Upper lobe of left lung (tissue), 6 donors: ENCODE results near the gene CTNNAL1. TPM values are rescaled to one million over a fixed set of nuclear protein-coding genes. Genes with fewer than 3 reads are reported as not detected.

Experiments
- ATAC-seq, 2 donors: fragments of 200-7000 bp; cut with Tn5 transposase; one replicate each; pipeline ENCODE4 v1.9.1; 2022; ENCODE audit warnings: mild to moderate bottlenecking in 2 of 2, moderate library complexity in 2 of 2; ENCODE audit not compliant: low FRiP score in 2 of 2
- DNase-seq, 2 donors: peaks; one replicate each; pipeline ENCODE4 v3.0.0-alpha.2; 2019 to 2020
- H3K27ac ChIP-seq, 4 donors: fragments of 200-600 bp; sonication (generic); one replicate each; pipeline ENCODE4 v1.5.1; 2016 to 2019
- H3K27me3 ChIP-seq, 4 donors: fragments of 200-600 bp; sonication (generic); one replicate each; pipeline ENCODE4 v1.5.1; 2017 to 2019
- H3K36me3 ChIP-seq, 4 donors: fragments of 200-600 bp; sonication (generic); one replicate each; pipeline ENCODE4 v1.5.1; 2016 to 2019
- H3K4me1 ChIP-seq, 4 donors: fragments of 200-600 bp; sonication (generic); one replicate each; pipeline ENCODE4 v1.5.1; 2018 to 2019
- H3K4me3 ChIP-seq, 4 donors: fragments of 200-600 bp; sonication (generic); one replicate each; pipeline ENCODE4 v1.5.1; 2017 to 2019; ENCODE audit warnings: mild to moderate bottlenecking in 2 of 4, moderate library complexity in 1 of 4
- H3K9me3 ChIP-seq, 4 donors: fragments of 200-600 bp; sonication (generic); one replicate each; pipeline ENCODE4 v1.5.1; 2018 to 2019
- CTCF ChIP-seq, 6 experiments: fragments of 450-650 bp in 4 of 6; fragments of 200-600 bp in 2 of 6; sonication (generic) in 2 of 6; IDR thresholded peaks; one replicate each; pipeline ENCODE4 v1.5.1; 2016 to 2019; ENCODE audit warnings: antibody characterized with exemption in 6 of 6
- EP300 ChIP-seq, 4 donors: sonication (generic); formaldehyde crosslinking; IDR thresholded peaks; one replicate each; pipeline ENCODE4 v1.5.1; 2017; ENCODE audit warnings: antibody characterized with exemption in 4 of 4, control low read depth in 2 of 4
- POLR2A ChIP-seq, 4 donors: fragments of 450-650 bp; IDR thresholded peaks; one replicate each; pipeline ENCODE4 v1.5.1; 2016 to 2017; ENCODE audit warnings: antibody characterized with exemption in 4 of 4, mild to moderate bottlenecking in 2 of 4
- POLR2AphosphoS5 ChIP-seq, 2 donors: sonication (generic); formaldehyde crosslinking; IDR thresholded peaks; one replicate each; pipeline ENCODE4 v1.5.1; 2017; ENCODE audit warnings: antibody characterized with exemption in 2 of 2
- WGBS, 2 donors: methylation state at CpG; one replicate each; pipeline ENCODE4 v1.1.5; 2017 to 2018; 5-methylcytosine and 5-hydroxymethylcytosine counted together
- total RNA-seq, 6 donors: library from RNA; depleted of rRNA in 4 of 6; stranded (reverse); fragments of >200 nt in 4 of 6; gene quantifications; one replicate each; pipeline versions ENCODE4 v1.1.0 to v1.2.1, GENCODE V29; 2016 to 2021
- donor health status: DM: no; HTN: no; CAD: no; lungs with moderate emphysema.
- donor health status: DM: no; HTN: yes; CAD: no; lungs with severe emphysema.

Gene CTNNAL1
- total RNA-seq, 6 donors from 2014 or later: 10.5 to 59.6 (median 25.9) TPM

DNA sequence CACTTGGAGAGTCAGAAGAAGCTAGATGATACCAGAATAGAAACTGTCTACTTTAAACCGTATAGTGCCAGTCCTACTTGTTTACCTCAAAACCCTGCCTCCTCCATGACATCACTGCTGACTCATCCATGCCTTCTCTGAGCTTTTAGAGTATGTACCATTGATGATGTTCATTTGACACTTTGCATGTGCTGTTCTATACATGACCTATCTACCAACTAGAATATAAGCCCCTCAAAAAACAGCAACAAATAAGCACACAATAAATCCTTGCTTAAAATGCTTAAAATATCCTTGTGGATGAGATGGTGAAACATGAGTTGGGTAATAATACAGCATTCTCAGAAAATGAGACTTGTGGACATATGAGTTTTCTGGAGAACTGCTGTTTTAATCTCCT lies 2.6 kb downstream of the CTNNAL1 start:
- Histone ChIP-seq H3K36me3 (no peaks in the 10 kb centered on the region), H3K27ac (peak overlapping the region in 3 of 4 donors; percentile 26 to 98 (median 94)), H3K4me3 (no peak overlapping the region), H3K9me3 (no peaks in the 10 kb centered on the region), H3K4me1 (peaks cover 22 to 44% (median 32%) of the 10 kb centered on the region in 4 donors), H3K27me3 (no peaks in the 10 kb centered on the region)
- TF ChIP-seq CTCF (IDR thresholded peaks at IDR 0.05) (no peak), EP300 (IDR thresholded peaks at IDR 0.05) (no peak), POLR2A (IDR thresholded peaks at IDR 0.05) (no peak), POLR2AphosphoS5 (IDR thresholded peaks at IDR 0.05) (peak in 1 of 2 donors; percentile 38)
- peak in 1 of 2 donors; percentile 52 for DNase-seq
- no peak for ATAC-seq
- 13 to 19% methylated on average over 1 of the region's 1 CpG for WGBS, 2 donors

- DNase-seq: no peak
- Histone ChIP-seq H3K9me3 (peaks cover 0 to 8% (median 5%) of the 10 kb centered on the region in 4 donors), H3K4me1 (peaks cover 0 to 11% (median 2%) of the 10 kb centered on the region in 4 donors), H3K27me3 (no peaks in the 10 kb centered on the region), H3K4me3 (no peak overlapping the region), H3K36me3 (no peaks in the 10 kb centered on the region), H3K27ac (peak overlapping the region in 1 of 4 donors; percentile 31)
- no peak for ATAC-seq
- WGBS, 2 donors: 58 to 66% methylated on average over 3 of the region's 3 CpGs
- TF ChIP-seq POLR2AphosphoS5 (IDR thresholded peaks at IDR 0.05) (no peak), EP300 (IDR thresholded peaks at IDR 0.05) (no peak), CTCF (IDR thresholded peaks at IDR 0.05) (no peak), POLR2A (IDR thresholded peaks at IDR 0.05) (no peak)
Observed at GRCh38 chr9:109005678-109006077, 7.6 kb downstream of the CTNNAL1 start.

- no peaks in the 10 kb centered on the region for H3K36me3 ChIP-seq
- 94 to 95% methylated on average over 2 of the region's 2 CpGs for WGBS, 2 donors
- TF ChIP-seq CTCF (IDR thresholded peaks at IDR 0.05) (no peak), POLR2AphosphoS5 (IDR thresholded peaks at IDR 0.05) (no peak), EP300 (IDR thresholded peaks at IDR 0.05) (no peak), POLR2A (IDR thresholded peaks at IDR 0.05) (no peak)
- no peak overlapping the region for H3K4me3 ChIP-seq
- H3K27me3 ChIP-seq: no peaks in the 10 kb centered on the region
- no peak for ATAC-seq
- H3K9me3 ChIP-seq: peaks cover 0 to 8% (median 5%) of the 10 kb centered on the region in 4 donors
- no peak overlapping the region for H3K27ac ChIP-seq
- no peak for DNase-seq
- H3K4me1 ChIP-seq: peaks cover 0 to 3% (median 0%) of the 10 kb centered on the region in 4 donors
Observed at GRCh38 chr9:109003116-109003515, 10.2 kb downstream of the CTNNAL1 start.

DNA sequence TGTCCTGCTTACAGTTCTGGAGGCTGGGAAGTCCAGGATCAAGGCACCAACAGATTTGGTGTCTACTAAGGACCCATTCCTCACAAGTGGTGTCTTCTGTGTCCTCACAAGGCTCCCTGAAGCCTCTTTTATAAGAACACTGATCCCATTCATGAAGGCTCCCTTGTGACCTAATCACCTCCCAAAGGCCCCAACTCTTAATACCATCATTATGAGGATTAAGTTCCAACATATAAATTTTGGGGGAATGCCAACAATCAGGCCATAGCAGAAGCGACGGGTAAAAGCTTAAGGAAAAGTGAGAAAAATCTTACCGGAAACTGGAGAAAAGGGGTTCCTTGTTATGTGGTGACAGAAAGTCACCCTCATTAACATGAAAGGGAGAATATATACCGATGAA lies 11.2 kb downstream of the CTNNAL1 start:
- Histone ChIP-seq H3K27me3 (no peaks in the 10 kb centered on the region), H3K4me1 (peaks cover 0 to 1% (median under 1%) of the 10 kb centered on the region in 4 donors), H3K9me3 (peaks cover 0 to 8% (median 5%) of the 10 kb centered on the region in 4 donors), H3K36me3 (no peaks in the 10 kb centered on the region), H3K27ac (no peak overlapping the region), H3K4me3 (no peak overlapping the region)
- no peak for ATAC-seq
- no peak for DNase-seq
- 99% methylated on average over 4 of the region's 4 CpGs for WGBS, 2 donors
- TF ChIP-seq POLR2A (IDR thresholded peaks at IDR 0.05) (no peak), EP300 (IDR thresholded peaks at IDR 0.05) (no peak), CTCF (IDR thresholded peaks at IDR 0.05) (no peak), POLR2AphosphoS5 (IDR thresholded peaks at IDR 0.05) (no peak)

GRCh38 chr9:109001275-109001676 lies 12.0 kb downstream of the CTNNAL1 start:
- H3K27me3 ChIP-seq: no peaks in the 10 kb centered on the region
- H3K4me3 ChIP-seq: no peak overlapping the region
- WGBS, 2 donors: 49 to 55% methylated on average over 1 of the region's 1 CpG
- no peaks in the 10 kb centered on the region for H3K36me3 ChIP-seq
- peaks cover 0 to 10% (median 7%) of the 10 kb centered on the region in 4 donors for H3K4me1 ChIP-seq
- DNase-seq (no peak), ATAC-seq (peak in 1 of 2 donors; percentile 46)
- H3K27ac ChIP-seq: no peak overlapping the region
- TF ChIP-seq CTCF (IDR thresholded peaks at IDR 0.05): no peak
- no peak for TF ChIP-seq EP300 (IDR thresholded peaks at IDR 0.05)
- no peak for TF ChIP-seq POLR2AphosphoS5 (IDR thresholded peaks at IDR 0.05)
- no peak for TF ChIP-seq POLR2A (IDR thresholded peaks at IDR 0.05)
- H3K9me3 ChIP-seq: peaks cover 0 to 8% (median 5%) of the 10 kb centered on the region in 4 donors
